ENCODE results near the gene ARSG. TPM values are rescaled to one million over a fixed set of nuclear protein-coding genes. Genes with fewer than 3 reads are reported as not detected.

The ARSG gene
- total and polyA plus RNA-seq, 10 of the 15 experiments (the other 5 are each of a cell fraction or from before 2014, with no cell fraction given) = 2.9 to 13.5 (median 7.6) TPM

GRCh38 chr17:68248199-68248825, 43.0 kb upstream of the ARSG start:
- DNase-seq (ENCODE audit: low read depth, low spot score) (no peak), ATAC-seq (peak; percentile 31), FAIRE-seq (no peak)
- no peaks in the 10 kb centered on the region for H3K27me3 ChIP-seq (replicated peaks in 1 of 2; ENCODE audit: control insufficient read depth in 2 of 2, insufficient read depth in 2 of 2, low read length in 1 of 2)
- peaks cover 10% of the 10 kb centered on the region for H3K4me1 ChIP-seq (ENCODE audit: control insufficient read depth, insufficient read depth, low read length)
- ChIA-PET SMC1A (ENCODE audit: uncharacterized antibody, unreplicated experiment) (interaction anchor here (0.9 to 4.9 kb wide), 19 partner anchors 10 to 217 kb away, joined by 3 to 59 read pairs (median 4); partner anchors contain the start of gene WIPI1), RAD21 (ENCODE audit: unreplicated experiment) (interaction anchor here (1.0 to 4.2 kb wide), 16 partner anchors 10 to 264 kb away, joined by 3 to 46 read pairs (median 6); partner anchors contain the start of genes ARSG, PRKAR1A, SLC16A6 and WIPI1), POLR2A (interaction anchor here (0.6 to 5.6 kb wide), 13 partner anchors 11 to 214 kb away, joined by 3 to 66 read pairs (median 10); partner anchors contain the start of genes SLC16A6 and WIPI1), CTCF (interaction anchor here (0.9 to 3.9 kb wide), 13 partner anchors 9 to 214 kb away, joined by 3 to 32 read pairs (median 5); partner anchors contain the start of gene WIPI1)
- WGBS (ENCODE audit: insufficient coverage, insufficient replicate concordance, low lambda C conversion rate, missing lambda C conversion rate) = under 1% methylated on average over 15 of the region's 19 CpGs
- intact Hi-C loops (cut with micrococcal nuclease; ENCODE audit: unreplicated experiment) (loop anchor here (5.0 kb wide), 3 partner anchors 41 to 66 kb away; partner anchors contain the start of genes ARSG and SLC16A6), in situ Hi-C loops (cut with MboI) (no loop called here)
- H3K4me3 ChIP-seq = peak overlapping the region; percentile 85
- H4K20me1 ChIP-seq (ENCODE audit: control insufficient read depth, insufficient read depth) = no peaks in the 10 kb centered on the region
- H3K9me3 ChIP-seq (replicated peaks; ENCODE audit: control insufficient read depth, insufficient read depth, low read length) = no peaks in the 10 kb centered on the region
- H3K27ac ChIP-seq (ENCODE audit: control insufficient read depth, insufficient read depth) = peak overlapping the region; percentile 91
- peak overlapping the region; percentile 83 for H3K9ac ChIP-seq (ENCODE audit: control insufficient read depth, insufficient read depth, low read length)
- H3K4me2 ChIP-seq (ENCODE audit: control insufficient read depth, insufficient read depth) = peak overlapping the region; percentile 73
- peaks cover 16% of the 10 kb centered on the region for H3K79me2 ChIP-seq (ENCODE audit: control insufficient read depth, insufficient read depth, low read length)
- peak overlapping the region; percentile 75 for H2AFZ ChIP-seq (ENCODE audit: control insufficient read depth, low read depth, low read length)
- H3K36me3 ChIP-seq (ENCODE audit: control insufficient read depth in 2 of 2, insufficient read depth in 2 of 2, low read length in 1 of 2) = 0 out of 4 replicates have a peak, but pooled peaks cover 0 to 4% of the 10 kb centered on the region in 2 experiments
- BruUV-seq (replicated peaks) = TSS peak; percentile 84
- no peak for TF ChIP-seq SREBF1 (IDR thresholded peaks at IDR 0.05; ENCODE audit: low read length)
- TF ChIP-seq HDGF (IDR thresholded peaks at IDR 0.05) = 0 out of 2 replicates have a peak, but pooled peaks have one; percentile 43
- no peak for TF ChIP-seq RAD21 (IDR thresholded peaks at IDR 0.05; ENCODE audit: insufficient read depth, low read depth, low read length)
- TF ChIP-seq HCFC1 (IDR thresholded peaks at IDR 0.05; ENCODE audit: low read length) = no peak
- TF ChIP-seq EED (IDR thresholded peaks at IDR 0.05; ENCODE audit: low read depth) = peak; percentile 57; the same call in 1 of the 2 replicates
- peak; percentile 25; the same call in 1 of the 2 replicates for TF ChIP-seq SIN3A (IDR thresholded peaks at IDR 0.05; ENCODE audit: low read depth, low read length)
- TF ChIP-seq LARP7 (IDR thresholded peaks at IDR 0.05) = 0 out of 2 replicates have a peak, but pooled peaks have one; percentile 31
- TF ChIP-seq RB1 (IDR thresholded peaks at IDR 0.05; ENCODE audit: borderline replicate concordance) = peak; percentile 5; the same call in 1 of the 2 replicates
- TF ChIP-seq MTA2 (IDR thresholded peaks at IDR 0.05; ENCODE audit: low read depth) = 0 out of 2 replicates have a peak, but pooled peaks have one; percentile 31
- TF ChIP-seq PRDM15 (CRISPR knock-in tag; IDR thresholded peaks at IDR 0.05) = peak; percentile 76; the same call in 1 of the 2 replicates
- 0 out of 2 replicates have a peak, but pooled peaks have one; percentile 10 for TF ChIP-seq BACH1 (IDR thresholded peaks at IDR 0.05; ENCODE audit: borderline replicate concordance)
- 0 out of 2 replicates have a peak, but pooled peaks have one; percentile 19 for TF ChIP-seq STAT1 (conservative IDR thresholded peaks at IDR 0.05)
- peak; percentile 12; the same call in 1 of the 2 replicates for TF ChIP-seq NR2F1 (conservative IDR thresholded peaks at IDR 0.05)
- TF ChIP-seq ZBTB33 (IDR thresholded peaks at IDR 0.05) = no peak
- TF ChIP-seq YBX1 (IDR thresholded peaks at IDR 0.05) = no peak
- TF ChIP-seq IRF4 (IDR thresholded peaks at IDR 0.05; ENCODE audit: low read depth, low read length) = 0 out of 2 replicates have a peak, but pooled peaks have one; percentile 35
- TF ChIP-seq IKZF2 (IDR thresholded peaks at IDR 0.05) = peak; percentile 37 to 69; a peak in 3 of 4 replicates
- no peak for TF ChIP-seq JUNB (IDR thresholded peaks at IDR 0.05)
- peak; percentile 85; the same call in 1 of the 2 replicates for TF ChIP-seq IKZF1 (conservative IDR thresholded peaks at IDR 0.05)
- no peak for TF ChIP-seq SMAD1 (IDR thresholded peaks at IDR 0.05; ENCODE audit: low read depth, partially characterized antibody)
